K562 (cell line): Measurements from ENCODE around the gene TESK1. TPM values are rescaled to one million over a fixed set of nuclear protein-coding genes. Genes with fewer than 3 reads are reported as not detected.
"Not testable (repeated sequence)": the region's sequence is repeated elsewhere in the genome, so short reads cannot be mapped to it uniquely, and the experiment has no call there.

Source experiments
- ATAC-seq: fragments of 200-7000 bp; cut with Tn5 transposase; 3 replicates; pipeline ENCODE4 v1.9.1; 2020; ENCODE audit warnings: moderate library complexity
- BruUV-seq: library from RNA; stranded (reverse); fragments of 400-500 nt; replicated peaks from 2 replicates; lab custom pipeline; 2021; lab: Mats Ljungman, UMichigan
- CTCF ChIA-PET: fragments of 300-600 bp; formaldehyde crosslinking; extraction: SDS; loops from one replicate; lab custom pipeline; 2021; ENCODE audit warnings: low intra/inter-chr PET ratio; lab: Yijun Ruan, JAX
- POLR2A ChIA-PET: fragments of 300-600, 350-650 bp; sonication (Branson Sonifier 250); formaldehyde crosslinking; extraction: SDS; loops from one replicate; lab custom pipeline; 2021; ENCODE audit warnings: antibody characterized with exemption, inconsistent platforms; lab: Yijun Ruan, JAX
- DNase-seq, 4 experiments: peaks; one replicate each; pipeline versions ENCODE4 v3.0.0 to v3.0.0-alpha.2; 2011 to 2018; ENCODE audit warnings: low spot score in 3 of 4, mixed read lengths in 3 of 4; ENCODE audit errors: extremely low read depth in 1 of 4
- FAIRE-seq: peaks from 2 replicates; lab custom pipeline; 2011; peaks lifted over from hg19 to GRCh38; lab: Jason Lieb, UNC
- H2AFZ ChIP-seq: 2 replicates; pipeline ENCODE4 v1.6.0; 2011; ENCODE audit warnings: low read depth, low read length, control low read depth, inconsistent platforms
- H3K27ac ChIP-seq: fragments of 200-600 bp; 3 replicates; pipeline ENCODE4 v1.8.0; 2011; ENCODE audit warnings: low read depth, mild to moderate bottlenecking, control low read depth, inconsistent platforms, low read length, moderate library complexity, mixed read lengths; ENCODE audit errors: extremely low read depth
- H3K27me3 ChIP-seq, 2 experiments: fragments of 300-600 bp in 1 of 2; 2 replicates in 1 of 2; 3 replicates in 1 of 2; pipeline versions ENCODE4 v1.6.0 to v1.8.0; 2011; ENCODE audit warnings: inconsistent platforms in 2 of 2, low read length in 2 of 2, mild to moderate bottlenecking in 1 of 2, mixed read lengths in 1 of 2, moderate library complexity in 1 of 2; ENCODE audit not compliant: control insufficient read depth in 2 of 2, insufficient read depth in 2 of 2
- H3K36me3 ChIP-seq: fragments of 300-600 bp; 3 replicates; pipeline ENCODE4 v1.8.0; 2011; ENCODE audit warnings: mild to moderate bottlenecking, low read length, inconsistent platforms; ENCODE audit not compliant: control insufficient read depth, insufficient read depth
- H3K4me1 ChIP-seq, 2 experiments: fragments of 200-600 bp in 1 of 2; replicated peaks in 1 of 2; 2 replicates in 1 of 2; 3 replicates in 1 of 2; pipeline versions ENCODE4 v1.5.1 to v1.8.0; 2011; ENCODE audit warnings: inconsistent platforms in 2 of 2, low read length in 2 of 2, mild to moderate bottlenecking in 1 of 2, mixed read lengths in 1 of 2, moderate library complexity in 1 of 2; ENCODE audit not compliant: control insufficient read depth in 2 of 2, insufficient read depth in 2 of 2
- H3K4me2 ChIP-seq: 2 replicates; pipeline ENCODE4 v1.6.1; 2011; ENCODE audit warnings: low read length, control low read depth, inconsistent platforms, mixed read lengths; ENCODE audit not compliant: insufficient read depth
- H3K4me3 ChIP-seq: fragments of 200-600 bp; sonication (generic), shearing (Covaris generic); 2 replicates; pipeline ENCODE4 v1.5.1; 2016; ENCODE audit warnings: control low read depth, inconsistent platforms
- H3K79me2 ChIP-seq: fragments of 200-600 bp; 3 replicates; pipeline ENCODE4 v1.8.0; 2011; ENCODE audit warnings: low read length, inconsistent platforms; ENCODE audit not compliant: control insufficient read depth, insufficient read depth
- H3K9ac ChIP-seq, 2 experiments: 2 replicates each; pipeline versions ENCODE4 v1.6.0 to v1.6.1; 2011; ENCODE audit warnings: low read depth in 2 of 2, low read length in 2 of 2, control low read depth in 1 of 2, inconsistent platforms in 1 of 2, mild to moderate bottlenecking in 1 of 2, mixed read lengths in 1 of 2; ENCODE audit not compliant: insufficient read depth in 1 of 2
- H3K9me1 ChIP-seq: one replicate; pipeline ENCODE4 v1.6.0; 2011; ENCODE audit warnings: inconsistent platforms, mild to moderate bottlenecking, low read length, moderate library complexity; ENCODE audit not compliant: control insufficient read depth, insufficient read depth
- H3K9me3 ChIP-seq: replicated peaks from 2 replicates; pipeline ENCODE4 v1.5.1; 2011; ENCODE audit warnings: low read depth, low read length, inconsistent platforms; ENCODE audit not compliant: control insufficient read depth, insufficient read depth
- H4K20me1 ChIP-seq: replicated peaks from 2 replicates; pipeline ENCODE4 v1.6.1; 2011; ENCODE audit warnings: low read length, inconsistent platforms, mixed read lengths; ENCODE audit not compliant: control insufficient read depth, insufficient read depth
- CBX2 ChIP-seq: fragments of 200-600 bp; sonication (generic); IDR thresholded peaks from one replicate; pipeline ENCODE4 v1.6.1; 2012; ENCODE audit warnings: mild to moderate bottlenecking, low read length, inconsistent platforms; ENCODE audit not compliant: insufficient read depth, poor library complexity, severe bottlenecking
- CCNT2 ChIP-seq: IDR thresholded peaks from 2 replicates; pipeline ENCODE4 v1.6.1; 2011; ENCODE audit warnings: borderline replicate concordance, low read depth, mild to moderate bottlenecking, moderate library complexity, mixed read lengths, low read length; ENCODE audit not compliant: insufficient read length; ENCODE audit errors: extremely low read depth
- CTBP1 ChIP-seq: fragments of 450-650 bp; IDR thresholded peaks from 2 replicates; pipeline ENCODE4 v1.6.1; 2016; ENCODE audit warnings: borderline replicate concordance
- CXXC5 ChIP-seq: fragments of 250-450 bp; sonication (Bioruptor Pico); IDR thresholded peaks from 2 replicates; pipeline ENCODE4 v1.8.0; 2022; ENCODE audit warnings: inconsistent platforms, mild to moderate bottlenecking, moderate library complexity
- FOXK1 ChIP-seq: sonication (generic); formaldehyde crosslinking; IDR thresholded peaks from 2 replicates; pipeline ENCODE4 v1.8.0; 2022; ENCODE audit warnings: missing genetic modification reagents, mild to moderate bottlenecking, borderline replicate concordance
- GATAD2B ChIP-seq: fragments of 450-650 bp; IDR thresholded peaks from 2 replicates; pipeline ENCODE4 v1.6.1; 2017; ENCODE audit warnings: mild to moderate bottlenecking, borderline replicate concordance
- HDAC1 ChIP-seq, 2 experiments: fragments of 450-650 bp; IDR thresholded peaks; 2 replicates each; pipeline ENCODE4 v1.6.1; 2016 to 2017; ENCODE audit warnings: inconsistent platforms in 1 of 2, mild to moderate bottlenecking in 1 of 2, moderate library complexity in 1 of 2
- HLTF ChIP-seq: fragments of 450-650 bp; IDR thresholded peaks from 2 replicates; pipeline ENCODE4 v1.6.1; 2016
- MIER1 ChIP-seq: fragments of 450-650 bp; IDR thresholded peaks from 2 replicates; pipeline ENCODE4 v1.6.1; 2016; ENCODE audit warnings: antibody characterized with exemption, mild to moderate bottlenecking, low read depth
- POLR2B ChIP-seq: fragments of 450-650 bp; IDR thresholded peaks from 2 replicates; pipeline ENCODE4 v1.6.1; 2018; ENCODE audit warnings: low read depth; ENCODE audit not compliant: partially characterized antibody
- RHOXF2B ChIP-seq: fragments of 250-450 bp; sonication (Bioruptor Pico); conservative IDR thresholded peaks from 2 replicates; pipeline ENCODE4 v1.5.1; 2021
- TEAD1 ChIP-seq, 2 experiments: fragments of 450-650 bp in 1 of 2; sonication (generic) in 1 of 2; formaldehyde crosslinking; IDR thresholded peaks; 2 replicates each; pipeline versions ENCODE4 v1.4.0 to v1.8.0; 2020 to 2022; ENCODE audit warnings: mild to moderate bottlenecking in 2 of 2, missing genetic modification reagents in 1 of 2
- TOE1 ChIP-seq, 2 experiments: fragments of 450-650 bp in 1 of 2; sonication (generic) in 1 of 2; formaldehyde crosslinking in 1 of 2; IDR thresholded peaks; 2 replicates each; pipeline versions ENCODE4 v1.7.1 to v1.8.0; 2016 to 2022; ENCODE audit warnings: borderline replicate concordance in 2 of 2, mild to moderate bottlenecking in 2 of 2, antibody characterized with exemption in 1 of 2, inconsistent platforms in 1 of 2, low read depth in 1 of 2, missing genetic modification reagents in 1 of 2, moderate library complexity in 1 of 2
- ZNF174 ChIP-seq: fragments of 250-450 bp; sonication (Bioruptor Pico); IDR thresholded peaks from 2 replicates; pipeline ENCODE4 v1.4.0; 2020; ENCODE audit warnings: mild to moderate bottlenecking
- ZNF644 ChIP-seq: fragments of 200-800 bp; sonication (Bioruptor generic); IDR thresholded peaks from 2 replicates; pipeline ENCODE4 v1.6.1; 2016; ENCODE audit warnings: low read depth, missing genetic modification characterization, missing compliant biosample characterization
- ZNF76 ChIP-seq: fragments of 250-450 bp; sonication (Bioruptor Pico); IDR thresholded peaks from 2 replicates; pipeline ENCODE4 v1.4.0; 2020; ENCODE audit warnings: mild to moderate bottlenecking, moderate library complexity, borderline replicate concordance
- WGBS: fragments of 100-300 bp; shearing (Covaris generic); methylation state at CpG from one replicate; pipeline ENCODE4 v1.1.6; 2016; ENCODE audit warnings: low coverage, mixed read lengths; ENCODE audit not compliant: insufficient coverage; ENCODE audit errors: missing lambda C conversion rate; 5-methylcytosine and 5-hydroxymethylcytosine counted together
- in situ Hi-C: fragments of 300-500 bp; cut with MboI; formaldehyde crosslinking; loops from 4 replicates; pipeline ENCODE4 v1.15.0; 2018; ENCODE audit warnings: inconsistent platforms, mixed read lengths
- intact Hi-C: fragments of 100-400 bp; cut with micrococcal nuclease; formaldehyde crosslinking; loops from 2 replicates; pipeline ENCODE4 v1.14.2; 2022
- polyA plus RNA-seq, 8 experiments: library from polyadenylated mRNA; depleted of rRNA in 4 of 8; stranded (reverse) in 5 of 8; unstranded in 3 of 8; fragments of >200 nt; fragmentation: Nextera tagmentation in 2 of 8; fragmentation: Illumina TruSeq in 1 of 8; extraction: Ambion mirVana in 2 of 8; extraction: Trizol in 1 of 8; gene quantifications; 2 replicates each; pipeline versions ENCODE4 v1.2.1 to v1.2.3, GENCODE V29; 2011 to 2014; ENCODE audit warnings: inconsistent platforms in 1 of 8, missing spikeins in 1 of 8
- total RNA-seq, 7 experiments: library from RNA; depleted of rRNA in 6 of 7; stranded (reverse); fragments of >200 nt in 6 of 7; fragmentation: Illumina TruSeq in 2 of 7; extraction: Trizol in 2 of 7; gene quantifications; 2 replicates each; pipeline versions ENCODE4 v1.2.1 to v1.2.3, GENCODE V29; 2011 to 2021; ENCODE audit warnings: low replicate concordance in 1 of 7

TESK1 gene
- total and polyA plus RNA-seq, 9 of the 15 experiments (the other 6 are each of a cell fraction or from before 2014, with no cell fraction given) = 0.07 to 10.4 (median 4.1) TPM

GRCh38 chr9:35588506-35588905, 16.6 kb upstream of the TESK1 start:
- H3K9me1 ChIP-seq, H3K79me2 ChIP-seq, H4K20me1 ChIP-seq, CTCF ChIA-PET, H3K4me2 ChIP-seq, intact Hi-C loops, FAIRE-seq, ATAC-seq, H3K9ac ChIP-seq, DNase-seq, in situ Hi-C loops, H3K4me3 ChIP-seq, POLR2A ChIA-PET, H3K9me3 ChIP-seq, H3K27me3 ChIP-seq, H2AFZ ChIP-seq, H3K27ac ChIP-seq, H3K36me3 ChIP-seq, H3K4me1 ChIP-seq, BruUV-seq: not testable (repeated sequence)
- 13% methylated on average over 5 of the region's 5 CpGs for WGBS

- no TSS peak for BruUV-seq
- in situ Hi-C loops = no loop called here
Measured at GRCh38 chr9:35593581-35593980, 11.5 kb upstream of the TESK1 start.

More at GRCh38 chr9:35593581-35593980, 11.5 kb upstream of the TESK1 start:
- intact Hi-C loops = no loop called here
- no peaks in the 10 kb centered on the region for H4K20me1 ChIP-seq
- ATAC-seq = no peak
- H3K4me2 ChIP-seq = no peak overlapping the region
- ChIA-PET POLR2A (interaction anchor here (0.6 kb wide), 1 partner anchor 40 kb away, joined by 4 read pairs; no protein-coding TSS in a partner anchor), CTCF (no interaction called here)
- DNase-seq = no peak
- H3K27me3 ChIP-seq = no peaks in the 10 kb centered on the region
- H3K27ac ChIP-seq = no peak overlapping the region
- no peaks in the 10 kb centered on the region for H3K9me1 ChIP-seq
- no peak for FAIRE-seq
- H3K4me1 ChIP-seq = no peaks in the 10 kb centered on the region; a peak in 1 of 5 replicates
- H3K79me2 ChIP-seq = no peaks in the 10 kb centered on the region
- H3K36me3 ChIP-seq = no peaks in the 10 kb centered on the region
- no peak overlapping the region for H3K9ac ChIP-seq
- TF ChIP-seq CCNT2 = no peak
- TF ChIP-seq TEAD1 (CRISPR knock-in tag; IDR thresholded peaks at IDR 0.05) = no peak
- no peak for TF ChIP-seq CBX2
- TF ChIP-seq GATAD2B = no peak
- no peak for TF ChIP-seq CTBP1
- no peak for TF ChIP-seq MIER1
- TF ChIP-seq ZNF644 (tag) = no peak
- TF ChIP-seq CXXC5 = no peak
- TF ChIP-seq HDAC1 (IDR thresholded peaks at IDR 0.05) = no peak
- no peak for TF ChIP-seq RHOXF2B (CRISPR knock-in tag)
- no peak for TF ChIP-seq TOE1 (IDR thresholded peaks at IDR 0.05; ENCODE audit: borderline replicate concordance)
- no peak for TF ChIP-seq TOE1 (CRISPR knock-in tag; IDR thresholded peaks at IDR 0.05; ENCODE audit: borderline replicate concordance, low read depth)
- TF ChIP-seq HLTF = no peak
- no peak for TF ChIP-seq ZNF76 (CRISPR knock-in tag)
- TF ChIP-seq ZNF174 (CRISPR knock-in tag) = no peak
- TF ChIP-seq FOXK1 (CRISPR knock-in tag) = no peak
- TF ChIP-seq POLR2B = no peak
- no peaks in the 10 kb centered on the region; the same call in 1 of the 2 replicates for H3K9me3 ChIP-seq
- no peak overlapping the region for H2AFZ ChIP-seq
- no peak overlapping the region for H3K4me3 ChIP-seq
